ENCODE data around the gene P2RX5. TPM values are rescaled to one million over a fixed set of nuclear protein-coding genes. Genes with fewer than 3 reads are reported as not detected.

Gene P2RX5
- polyA plus RNA-seq, 1 donor (not counting 4 experiments of a cell fraction or from before 2014, with no cell fraction given), result 0.43 TPM

DNA sequence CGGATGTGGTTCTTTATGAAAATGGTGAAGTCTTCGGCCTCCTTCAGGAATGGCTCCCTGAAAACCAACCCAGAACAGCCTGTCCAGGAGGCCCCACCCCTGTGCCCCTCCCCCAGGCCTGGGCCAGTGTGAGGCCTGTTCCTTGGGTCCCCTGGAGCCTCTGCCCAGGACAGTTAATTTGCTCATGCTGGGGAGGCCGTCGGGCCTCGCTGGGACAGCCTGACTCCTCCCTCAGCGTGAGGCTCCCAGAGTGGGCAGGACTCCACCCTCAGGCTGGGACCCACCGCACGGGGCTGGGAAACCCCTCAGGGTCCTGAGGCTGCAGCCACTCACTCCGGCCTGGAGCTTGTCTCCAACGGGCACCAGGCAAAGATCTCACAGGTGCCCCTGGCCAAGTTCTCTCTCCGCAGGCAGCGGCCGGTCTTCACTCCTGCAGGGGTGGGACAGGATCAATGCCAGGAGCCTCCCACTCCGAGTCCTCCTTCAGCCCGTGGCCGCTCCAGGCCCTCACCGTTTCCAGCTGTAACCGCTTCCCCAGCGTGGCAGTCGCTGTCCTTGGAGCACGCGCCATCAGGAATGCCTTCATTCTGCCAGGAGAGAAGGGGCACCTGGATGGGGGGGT, 5.8 kb downstream of the P2RX5 start:
- no peaks in the 10 kb centered on the region for H3K79me2 ChIP-seq (ENCODE audit: control insufficient read depth, insufficient read depth, low read length)
- no peaks in the 10 kb centered on the region for H3K4me1 ChIP-seq (ENCODE audit: control insufficient read depth, extremely low read depth, insufficient read depth, low read length)
- dilution Hi-C loops (cut with MboI; ENCODE audit: extremely low pct_ligation_motif_present, low sequenced_read_pairs), result no loop called here
- H3K9me3 ChIP-seq (ENCODE audit: control insufficient read depth, low read depth, low read length), result no peaks in the 10 kb centered on the region
- H3K9ac ChIP-seq (ENCODE audit: control insufficient read depth, extremely low read depth, insufficient read depth, low read length), result no peak overlapping the region
- TF ChIP-seq EZH2 (IDR thresholded peaks at IDR 0.05; ENCODE audit: low read length), result no peak
- TF ChIP-seq, protein P1, sequence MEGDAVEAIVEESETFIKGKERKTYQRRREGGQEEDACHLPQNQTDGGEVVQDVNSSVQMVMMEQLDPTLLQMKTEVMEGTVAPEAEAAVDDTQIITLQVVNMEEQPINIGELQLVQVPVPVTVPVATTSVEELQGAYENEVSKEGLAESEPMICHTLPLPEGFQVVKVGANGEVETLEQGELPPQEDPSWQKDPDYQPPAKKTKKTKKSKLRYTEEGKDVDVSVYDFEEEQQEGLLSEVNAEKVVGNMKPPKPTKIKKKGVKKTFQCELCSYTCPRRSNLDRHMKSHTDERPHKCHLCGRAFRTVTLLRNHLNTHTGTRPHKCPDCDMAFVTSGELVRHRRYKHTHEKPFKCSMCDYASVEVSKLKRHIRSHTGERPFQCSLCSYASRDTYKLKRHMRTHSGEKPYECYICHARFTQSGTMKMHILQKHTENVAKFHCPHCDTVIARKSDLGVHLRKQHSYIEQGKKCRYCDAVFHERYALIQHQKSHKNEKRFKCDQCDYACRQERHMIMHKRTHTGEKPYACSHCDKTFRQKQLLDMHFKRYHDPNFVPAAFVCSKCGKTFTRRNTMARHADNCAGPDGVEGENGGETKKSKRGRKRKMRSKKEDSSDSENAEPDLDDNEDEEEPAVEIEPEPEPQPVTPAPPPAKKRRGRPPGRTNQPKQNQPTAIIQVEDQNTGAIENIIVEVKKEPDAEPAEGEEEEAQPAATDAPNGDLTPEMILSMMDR (optimal IDR thresholded peaks at IDR 0.05 in 1 of 3, IDR thresholded peaks at IDR 0.05 in 1 of 3, conservative IDR thresholded peaks at IDR 0.05 in 1 of 3; ENCODE audit: extremely low read depth in 1 of 3, insufficient read depth in 2 of 3, low read length in 3 of 3), result no peak
- no peaks in the 10 kb centered on the region for H3K9me1 ChIP-seq (ENCODE audit: control insufficient read depth, extremely low read depth, insufficient read depth, low read length)
- no peaks in the 10 kb centered on the region for H3K36me3 ChIP-seq (ENCODE audit: control insufficient read depth in 2 of 2, extremely low read depth in 1 of 2, insufficient read depth in 2 of 2, low read length in 2 of 2)
- no peak overlapping the region for H2AFZ ChIP-seq (ENCODE audit: control insufficient read depth, low read length)
- H4K20me1 ChIP-seq (ENCODE audit: control insufficient read depth, extremely low read depth, insufficient read depth, low read length), result no peaks in the 10 kb centered on the region
- H3K27ac ChIP-seq (ENCODE audit: control insufficient read depth, insufficient read depth, low read length), result no peak overlapping the region
- DNase-seq (ENCODE audit: low read depth, low spot score), result no peak
- H3K4me2 ChIP-seq (ENCODE audit: control insufficient read depth, extremely low read depth, insufficient read depth, low read depth, low read length), result no peak overlapping the region
- no peak for FAIRE-seq
- peaks cover 23% of the 10 kb centered on the region for H3K27me3 ChIP-seq (ENCODE audit: control insufficient read depth, extremely low read depth, insufficient read depth, low read length)
- no peak overlapping the region for H3K4me3 ChIP-seq (ENCODE audit: control insufficient read depth in 2 of 3, extremely low read depth in 1 of 3, insufficient read depth in 2 of 3, low read depth in 1 of 3, low read length in 3 of 3)

DNA sequence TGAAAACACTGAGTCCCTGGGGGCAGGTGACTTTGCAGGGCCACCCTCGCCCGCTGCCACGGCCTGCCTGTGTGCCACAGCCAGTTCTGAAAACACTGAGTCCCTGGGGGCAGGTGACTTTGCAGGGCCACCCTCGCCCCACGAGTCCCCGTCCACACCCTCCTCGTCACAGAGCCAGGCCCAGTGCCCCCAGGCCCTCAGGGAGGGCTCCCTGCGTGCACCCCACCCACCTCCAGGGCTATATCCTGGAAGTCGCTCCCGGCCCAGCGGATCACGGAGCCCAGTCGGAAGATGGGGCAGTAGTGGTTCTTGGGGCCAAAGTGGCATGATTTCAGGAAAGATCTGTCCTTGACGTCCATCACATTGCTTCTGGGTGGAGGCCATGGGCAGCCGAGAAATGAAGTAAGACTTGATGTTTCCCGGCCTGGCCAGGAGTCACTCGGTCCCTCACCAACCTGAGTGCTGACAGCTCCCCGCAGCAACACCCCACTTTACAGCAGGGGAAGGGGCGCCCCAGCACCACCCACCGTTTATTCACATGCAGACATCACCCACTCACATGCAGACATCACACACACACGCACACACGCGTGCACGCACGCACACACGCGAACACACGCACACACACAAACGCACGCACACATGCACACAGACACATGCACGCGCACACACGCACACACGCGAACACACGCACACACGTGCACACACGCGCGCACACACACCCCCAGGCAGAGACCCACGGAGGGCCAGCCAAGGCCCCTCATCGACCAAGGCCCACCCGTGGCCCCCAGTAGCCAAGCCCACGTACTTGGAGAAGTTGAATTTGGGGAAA, 6.5 kb downstream of the P2RX5 start:
- peaks cover 20% of the 10 kb centered on the region for H3K27me3 ChIP-seq (ENCODE audit: control insufficient read depth, extremely low read depth, insufficient read depth, low read length)
- no peak overlapping the region for H3K27ac ChIP-seq (ENCODE audit: control insufficient read depth, insufficient read depth, low read length)
- no peak overlapping the region for H3K4me3 ChIP-seq (ENCODE audit: control insufficient read depth in 2 of 3, extremely low read depth in 1 of 3, insufficient read depth in 2 of 3, low read depth in 1 of 3, low read length in 3 of 3)
- no peaks in the 10 kb centered on the region for H4K20me1 ChIP-seq (ENCODE audit: control insufficient read depth, extremely low read depth, insufficient read depth, low read length)
- no peaks in the 10 kb centered on the region for H3K9me1 ChIP-seq (ENCODE audit: control insufficient read depth, extremely low read depth, insufficient read depth, low read length)
- FAIRE-seq (no peak), DNase-seq (ENCODE audit: low read depth, low spot score) (no peak)
- no peaks in the 10 kb centered on the region for H3K4me1 ChIP-seq (ENCODE audit: control insufficient read depth, extremely low read depth, insufficient read depth, low read length)
- H3K9me3 ChIP-seq (ENCODE audit: control insufficient read depth, low read depth, low read length), result no peaks in the 10 kb centered on the region
- no peak for TF ChIP-seq EZH2 (IDR thresholded peaks at IDR 0.05; ENCODE audit: low read length)
- TF ChIP-seq, protein P1 (optimal IDR thresholded peaks at IDR 0.05 in 1 of 3, IDR thresholded peaks at IDR 0.05 in 1 of 3, conservative IDR thresholded peaks at IDR 0.05 in 1 of 3; ENCODE audit: extremely low read depth in 1 of 3, insufficient read depth in 2 of 3, low read length in 3 of 3), result no peak
- no peaks in the 10 kb centered on the region for H3K36me3 ChIP-seq (ENCODE audit: control insufficient read depth in 2 of 2, extremely low read depth in 1 of 2, insufficient read depth in 2 of 2, low read length in 2 of 2)
- H2AFZ ChIP-seq (ENCODE audit: control insufficient read depth, low read length), result no peak overlapping the region
- no peak overlapping the region for H3K4me2 ChIP-seq (ENCODE audit: control insufficient read depth, extremely low read depth, insufficient read depth, low read depth, low read length)
- no peak overlapping the region for H3K9ac ChIP-seq (ENCODE audit: control insufficient read depth, extremely low read depth, insufficient read depth, low read length)
- dilution Hi-C loops (cut with MboI; ENCODE audit: extremely low pct_ligation_motif_present, low sequenced_read_pairs), result no loop called here
- no peaks in the 10 kb centered on the region for H3K79me2 ChIP-seq (ENCODE audit: control insufficient read depth, insufficient read depth, low read length)

Data from keratinocyte (primary cell).